Cardiac fibroblast (primary cell): ENCODE data around the gene TUFT1.

Source experiments
- DNase-seq, 2 donors: peaks; one replicate each; pipeline versions ENCODE4 v3.0.0 to v3.0.0-alpha.2; 2010; ENCODE audit warnings: low read depth in 2 of 2
- H3K4me3 ChIP-seq, 2 donors: replicated peaks in 1 of 2; 1 replicate in 1 of 2; 2 replicates in 1 of 2; pipeline ENCODE4 v1.5.1; 2011; ENCODE audit warnings: low read depth in 2 of 2, low read length in 2 of 2, mild to moderate bottlenecking in 2 of 2, moderate library complexity in 1 of 2
- TF ChIP-seq, protein P1 (sequence below): IDR thresholded peaks from one replicate; pipeline ENCODE4 v1.5.1; 2011; ENCODE audit warnings: low read depth, mild to moderate bottlenecking, low read length, inconsistent platforms

Gene TUFT1

GRCh38 chr1:151542710-151543129, 2.6 kb downstream of the TUFT1 start:
- DNase-seq, result peak; percentile 54 to 56
- TF ChIP-seq, protein P1, sequence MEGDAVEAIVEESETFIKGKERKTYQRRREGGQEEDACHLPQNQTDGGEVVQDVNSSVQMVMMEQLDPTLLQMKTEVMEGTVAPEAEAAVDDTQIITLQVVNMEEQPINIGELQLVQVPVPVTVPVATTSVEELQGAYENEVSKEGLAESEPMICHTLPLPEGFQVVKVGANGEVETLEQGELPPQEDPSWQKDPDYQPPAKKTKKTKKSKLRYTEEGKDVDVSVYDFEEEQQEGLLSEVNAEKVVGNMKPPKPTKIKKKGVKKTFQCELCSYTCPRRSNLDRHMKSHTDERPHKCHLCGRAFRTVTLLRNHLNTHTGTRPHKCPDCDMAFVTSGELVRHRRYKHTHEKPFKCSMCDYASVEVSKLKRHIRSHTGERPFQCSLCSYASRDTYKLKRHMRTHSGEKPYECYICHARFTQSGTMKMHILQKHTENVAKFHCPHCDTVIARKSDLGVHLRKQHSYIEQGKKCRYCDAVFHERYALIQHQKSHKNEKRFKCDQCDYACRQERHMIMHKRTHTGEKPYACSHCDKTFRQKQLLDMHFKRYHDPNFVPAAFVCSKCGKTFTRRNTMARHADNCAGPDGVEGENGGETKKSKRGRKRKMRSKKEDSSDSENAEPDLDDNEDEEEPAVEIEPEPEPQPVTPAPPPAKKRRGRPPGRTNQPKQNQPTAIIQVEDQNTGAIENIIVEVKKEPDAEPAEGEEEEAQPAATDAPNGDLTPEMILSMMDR, result no peak
- no peak overlapping the region for H3K4me3 ChIP-seq

- TF ChIP-seq, protein P1, result no peak
- DNase-seq, result no peak
- H3K4me3 ChIP-seq, result no peak overlapping the region
These were observed 5.4 kb downstream of the TUFT1 start for GRCh38 chr1:151545542-151545941.

GRCh38 chr1:151546011-151546925, 6.2 kb downstream of the TUFT1 start:
- no peak overlapping the region for H3K4me3 ChIP-seq

GRCh38 chr1:151547119-151547899, 7.2 kb downstream of the TUFT1 start:
- H3K4me3 ChIP-seq, result no peak overlapping the region
- peak; percentile 95 for DNase-seq

More at GRCh38 chr1:151546011-151546925, 6.2 kb downstream of the TUFT1 start:
- TF ChIP-seq, protein P1, result no peak
- DNase-seq, result no peak

GRCh38 chr1:151547900-151548230, 7.8 kb downstream of the TUFT1 start:
- TF ChIP-seq, protein P1, result no peak
- no peak for DNase-seq
- no peak overlapping the region for H3K4me3 ChIP-seq

More at GRCh38 chr1:151547119-151547899, 7.2 kb downstream of the TUFT1 start:
- TF ChIP-seq, protein P1, result no peak

- TF ChIP-seq, protein P1, result no peak
- DNase-seq, result no peak
These were observed 9.1 kb downstream of the TUFT1 start for GRCh38 chr1:151549199-151549598.

More at GRCh38 chr1:151549199-151549598, 9.1 kb downstream of the TUFT1 start:
- no peak overlapping the region for H3K4me3 ChIP-seq
